Activated effector memory CD4-positive, alpha-beta T cell treated with Interleukin-2 at 50 U/mL for 16 hours (primary cell): Measurements from ENCODE around the gene TRAPPC2.
"Not testable (repeated sequence)": the region's sequence is repeated elsewhere in the genome, so short reads cannot be mapped to it uniquely, and the experiment has no call there.

ENCODE experiments used
- DNase-seq: peaks from one replicate; pipeline ENCODE4 v3.0.0-alpha.2; 2020

The TRAPPC2 gene

DNA sequence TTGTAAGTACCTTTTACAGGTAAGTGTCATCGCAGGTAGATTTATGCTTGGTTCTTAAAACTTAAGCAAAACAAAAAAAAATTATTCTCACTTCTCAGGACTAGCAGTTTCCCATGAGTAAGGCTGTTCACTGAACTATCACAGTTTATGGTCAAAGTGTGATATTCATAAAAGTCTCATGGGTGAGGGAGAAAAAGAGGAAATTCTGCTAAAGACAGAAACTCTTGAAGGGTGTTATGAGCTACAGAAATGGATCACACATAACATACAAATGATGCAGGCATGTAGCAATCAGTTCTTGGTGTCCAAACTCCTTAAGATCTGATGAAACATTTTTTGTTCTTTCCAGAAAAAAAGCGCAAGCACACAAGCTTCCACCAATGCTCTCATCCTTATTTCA is 37.0 kb downstream of the TRAPPC2 start:
- no peak for DNase-seq

DNA sequence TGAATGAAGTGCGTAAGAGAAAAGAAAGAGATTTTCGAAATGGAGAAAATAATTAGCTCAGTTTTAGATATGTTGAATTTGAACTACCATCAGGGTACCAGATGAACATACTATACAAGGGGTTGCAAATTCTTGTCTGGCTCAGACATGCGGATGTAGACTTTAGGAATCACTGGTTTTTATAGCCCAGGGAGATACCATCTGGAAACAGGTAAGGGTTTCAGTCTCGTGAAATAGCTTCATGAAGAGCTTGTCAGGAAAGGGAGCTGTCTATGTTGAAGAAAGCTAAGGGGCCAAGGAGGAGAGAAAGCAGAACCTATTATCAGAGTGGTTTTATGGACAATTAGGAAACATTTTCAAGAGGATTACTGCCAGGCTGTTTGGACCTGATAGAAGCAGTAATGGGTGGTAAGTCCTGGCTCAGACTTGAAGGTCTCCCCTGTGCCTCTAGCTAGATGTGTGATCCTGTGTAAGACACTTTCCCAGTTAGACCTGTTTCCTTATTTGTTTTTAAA is 38.8 kb downstream of the TRAPPC2 start:
- DNase-seq, result no peak

DNA sequence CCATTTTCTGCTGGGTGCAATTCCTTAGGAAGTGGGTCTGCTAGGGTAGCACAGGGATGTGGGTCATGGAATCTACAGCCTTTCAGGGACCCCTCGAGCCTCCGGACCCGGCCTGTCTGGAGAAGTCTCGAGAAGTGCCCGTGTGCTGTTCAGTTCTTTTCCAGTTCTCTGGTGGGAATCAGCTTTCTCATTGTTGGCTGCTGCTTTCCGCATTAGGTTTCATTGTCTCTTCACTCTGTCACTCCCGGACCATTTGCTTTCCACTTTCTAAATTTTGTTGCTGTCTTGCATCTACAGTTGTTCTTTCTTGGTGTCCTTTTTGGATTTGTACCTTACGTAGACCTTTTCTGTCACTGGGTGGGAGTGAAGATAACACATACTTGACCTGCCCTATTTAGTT is 39.4 kb downstream of the TRAPPC2 start:
- no peak for DNase-seq

DNA sequence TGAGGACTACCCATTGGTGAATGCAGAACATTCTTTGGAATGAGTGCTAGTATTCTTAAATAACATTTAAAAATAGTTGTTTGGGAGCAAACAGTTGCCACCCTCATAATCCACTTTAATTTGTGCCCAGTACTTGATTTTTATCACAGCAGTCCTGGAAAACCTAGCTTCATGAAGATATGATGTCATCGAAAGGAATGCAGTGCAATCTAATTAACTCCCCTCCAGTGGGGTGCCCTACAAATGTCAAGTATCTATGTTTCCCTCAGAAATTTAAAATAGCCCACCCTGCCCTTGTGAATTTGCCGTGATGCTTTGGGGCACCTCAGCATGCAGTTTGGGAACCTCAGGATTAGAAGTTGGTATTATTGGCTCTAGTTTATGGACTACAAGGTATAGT is 40.1 kb downstream of the TRAPPC2 start:
- DNase-seq, result no peak

DNA sequence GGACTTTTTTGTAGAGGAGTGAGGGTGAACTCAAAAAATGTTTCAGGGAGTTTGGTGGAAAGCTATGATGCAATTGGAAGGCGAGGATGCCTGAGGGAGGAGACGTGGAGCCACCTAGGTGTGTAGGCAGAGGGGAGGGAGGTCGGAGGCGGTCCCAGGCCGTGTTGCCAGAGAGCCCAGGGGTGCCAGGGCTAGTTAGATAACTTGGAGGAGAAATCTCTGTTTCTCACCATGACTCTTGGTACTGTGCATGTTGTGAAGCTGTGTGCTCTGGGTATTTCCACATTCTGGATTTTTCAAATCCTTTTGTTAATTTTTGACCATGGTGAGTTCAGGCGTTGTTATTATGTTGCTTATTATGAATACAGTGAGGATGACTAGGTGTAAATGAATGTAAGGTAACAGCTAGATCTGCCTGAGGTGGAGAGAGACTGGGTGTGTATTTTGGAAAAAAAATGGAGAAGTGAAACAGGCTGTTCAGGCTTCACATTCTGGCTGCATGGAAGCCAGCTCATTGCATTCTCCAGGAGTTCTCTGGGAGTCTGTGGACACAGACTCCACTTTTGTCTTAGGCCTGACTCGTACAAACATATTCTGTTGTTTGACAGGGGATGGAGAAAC is 41.0 kb downstream of the TRAPPC2 start:
- DNase-seq, result no peak

DNA sequence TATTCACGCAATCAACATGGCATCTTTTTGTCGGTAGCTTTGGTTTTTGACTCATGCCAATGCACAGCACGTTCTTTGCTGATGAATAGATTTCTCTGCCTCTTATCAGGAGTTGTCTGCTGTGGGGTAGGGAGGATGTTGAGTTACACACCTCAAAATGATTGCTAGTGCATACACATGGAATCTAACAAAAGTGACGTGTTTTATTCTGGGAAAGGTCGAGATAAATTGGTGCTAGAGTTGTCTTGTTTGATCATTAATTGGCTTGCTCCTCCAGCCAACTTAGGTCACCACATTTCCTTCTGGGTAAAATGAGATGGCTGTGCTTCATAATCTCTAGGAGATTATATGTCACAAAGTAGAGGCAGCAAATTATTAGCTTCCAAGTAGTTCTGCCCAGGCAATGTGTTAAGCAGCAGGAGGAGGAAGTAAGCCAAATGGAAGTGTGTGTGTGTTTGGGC is 41.6 kb downstream of the TRAPPC2 start:
- DNase-seq, result no peak

DNA sequence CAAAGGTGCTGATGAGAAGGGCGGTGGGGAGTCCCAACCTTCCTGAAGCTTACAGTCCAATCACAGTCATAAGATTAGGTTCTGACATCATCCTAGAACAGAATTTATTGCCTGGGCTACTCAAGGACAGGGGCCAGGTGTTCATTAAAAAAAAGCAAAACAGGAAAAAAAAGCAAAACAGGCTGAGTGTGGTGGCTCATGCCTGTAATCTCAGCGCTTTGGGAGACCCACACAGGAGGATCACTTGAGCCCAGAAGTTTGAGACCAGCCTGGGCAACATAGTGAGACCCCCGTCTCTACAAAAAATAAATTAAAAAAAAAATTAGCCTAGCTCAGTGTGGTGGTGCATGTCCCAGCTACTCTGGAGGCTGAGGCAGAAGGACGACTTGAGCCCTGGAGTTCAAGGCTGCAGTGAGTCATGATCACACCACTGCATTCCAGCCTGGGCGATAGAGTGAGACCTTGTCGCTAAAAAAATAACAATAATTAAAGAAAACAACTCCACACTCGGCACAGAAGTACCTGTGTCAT is 42.5 kb downstream of the TRAPPC2 start:
- no peak for DNase-seq

DNA sequence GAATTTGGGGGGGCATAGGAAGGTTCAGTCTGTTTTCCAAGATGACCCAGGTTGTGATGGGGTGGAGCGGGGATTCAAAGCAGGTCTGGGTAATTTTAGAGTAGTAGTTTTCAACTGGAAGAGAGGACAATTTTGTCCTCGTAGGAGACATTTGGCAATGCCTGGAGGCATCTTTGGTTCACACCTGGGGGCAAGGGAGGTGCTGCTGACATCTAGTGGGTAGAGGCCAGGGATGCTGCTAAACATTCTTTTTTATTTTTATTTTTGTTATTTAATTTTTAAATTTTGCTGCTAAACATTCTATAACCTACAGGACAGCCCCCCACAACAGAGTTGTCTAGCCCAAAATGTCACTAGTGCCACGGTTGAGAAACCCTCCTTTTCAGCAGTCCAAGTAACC is 43.6 kb downstream of the TRAPPC2 start:
- no peak for DNase-seq

DNA sequence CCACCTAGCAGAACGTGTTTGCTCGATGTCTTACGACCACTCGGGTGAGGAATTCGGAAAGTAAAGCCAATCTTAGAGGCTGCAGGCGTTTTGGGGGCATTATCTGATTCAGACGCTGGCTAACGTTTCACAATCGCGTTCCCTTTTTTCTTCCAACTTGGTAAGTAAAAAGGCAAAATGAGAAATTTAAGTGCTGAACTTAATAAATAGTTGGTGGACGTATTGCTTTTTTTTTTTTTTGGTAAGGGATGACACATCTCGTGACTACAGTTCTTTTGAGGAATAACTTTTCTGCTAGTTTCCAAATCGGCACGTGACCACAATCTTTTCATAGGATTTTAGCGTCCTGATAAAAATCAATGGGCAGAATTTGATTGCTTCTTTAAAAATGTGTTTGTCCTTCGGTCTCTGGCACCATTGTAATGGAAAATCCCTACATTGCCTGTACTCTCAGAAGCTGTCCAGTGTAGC is 44.6 kb downstream of the TRAPPC2 start:
- no peak for DNase-seq

DNA sequence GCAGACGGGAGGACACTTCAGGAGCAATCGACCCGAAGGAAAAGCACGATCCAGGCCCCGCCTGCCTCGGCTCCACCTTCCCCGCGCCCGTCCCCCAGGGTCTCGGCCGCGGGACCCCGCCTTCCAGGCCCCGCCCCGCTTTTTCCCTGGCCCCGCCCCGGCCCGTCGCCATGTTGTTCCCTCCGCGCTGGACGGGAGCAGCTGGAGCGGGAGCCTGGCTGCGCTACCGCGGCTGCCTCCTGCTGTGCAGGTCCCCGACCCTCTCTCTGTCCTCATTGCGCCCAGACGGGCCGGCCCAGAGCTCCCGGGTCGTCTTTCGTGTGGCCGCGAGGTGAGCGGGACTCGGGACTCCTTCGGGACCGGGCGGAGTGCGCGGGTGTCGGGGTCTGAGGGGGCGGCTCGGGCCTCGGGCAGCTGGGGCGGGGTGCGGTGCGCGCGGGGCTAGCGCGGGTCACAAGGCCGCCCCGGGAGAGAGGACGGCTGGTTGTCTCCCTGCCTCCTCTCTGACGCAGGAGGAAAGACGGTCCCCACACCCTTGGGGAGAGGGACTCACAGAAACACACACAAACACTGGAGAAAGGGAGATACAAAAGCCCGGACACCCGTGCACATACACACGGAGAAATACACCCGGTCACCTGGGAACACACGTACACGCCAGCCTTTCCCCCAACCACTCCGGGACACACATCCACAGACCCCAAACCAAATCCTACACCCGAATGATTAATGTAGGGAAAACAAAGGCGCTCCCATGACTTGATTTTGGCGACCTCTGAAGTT is 45.3 kb downstream of the TRAPPC2 start, which contains the start of gene RAB9A:
TSS of gene RAB9A (plus strand) at position 171 of the 783 bp plus-strand sequence. CDS start 19,619 bp downstream, outside the sequence.
- peak; percentile 68 for DNase-seq

DNA sequence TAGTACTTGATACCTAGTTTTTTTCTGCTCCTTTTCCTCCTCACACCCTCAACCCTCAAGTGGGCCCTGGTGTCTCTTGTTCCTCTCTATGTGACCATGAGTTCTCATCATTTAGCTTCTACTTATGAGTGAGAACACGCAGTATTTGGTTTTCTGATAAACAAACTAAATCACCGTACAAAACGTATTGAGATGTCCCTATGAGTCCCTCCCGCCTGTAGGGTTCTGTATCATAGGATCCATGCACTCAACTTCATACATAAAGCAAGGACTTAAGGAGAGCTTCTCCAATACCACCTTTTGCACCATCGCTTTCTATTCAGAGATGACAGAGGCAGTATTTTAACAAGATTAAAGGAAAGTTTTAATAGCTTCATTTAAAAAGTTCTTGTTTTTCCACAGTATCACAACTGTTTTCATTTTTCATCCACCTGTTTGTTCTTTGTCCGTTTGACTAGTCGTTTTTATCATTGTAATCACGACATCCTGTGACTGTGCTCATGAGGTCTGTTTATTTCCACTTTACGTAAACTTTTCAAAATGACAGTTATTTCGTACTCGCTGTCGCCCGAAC is 45.9 kb downstream of the TRAPPC2 start:
- no peak for DNase-seq

DNA sequence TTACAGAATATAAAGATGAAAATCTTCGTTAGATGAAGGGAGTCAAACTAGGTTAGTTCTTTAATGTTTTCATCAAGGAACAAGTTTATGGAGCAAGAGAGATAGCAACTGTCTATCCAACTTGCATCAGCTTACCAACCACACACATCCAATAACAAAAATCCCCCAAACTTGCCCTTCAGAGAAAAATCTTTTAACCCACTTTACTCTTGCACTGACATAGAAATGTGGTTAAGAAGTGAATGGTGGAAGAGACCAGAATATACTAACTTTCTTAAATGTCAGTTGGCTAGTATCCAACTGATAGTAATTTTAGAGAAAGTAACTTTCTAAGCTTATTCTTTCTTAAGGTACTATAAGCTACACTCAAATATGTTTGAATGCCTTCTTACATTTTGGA is 47.2 kb downstream of the TRAPPC2 start:
- DNase-seq, result no peak

DNA sequence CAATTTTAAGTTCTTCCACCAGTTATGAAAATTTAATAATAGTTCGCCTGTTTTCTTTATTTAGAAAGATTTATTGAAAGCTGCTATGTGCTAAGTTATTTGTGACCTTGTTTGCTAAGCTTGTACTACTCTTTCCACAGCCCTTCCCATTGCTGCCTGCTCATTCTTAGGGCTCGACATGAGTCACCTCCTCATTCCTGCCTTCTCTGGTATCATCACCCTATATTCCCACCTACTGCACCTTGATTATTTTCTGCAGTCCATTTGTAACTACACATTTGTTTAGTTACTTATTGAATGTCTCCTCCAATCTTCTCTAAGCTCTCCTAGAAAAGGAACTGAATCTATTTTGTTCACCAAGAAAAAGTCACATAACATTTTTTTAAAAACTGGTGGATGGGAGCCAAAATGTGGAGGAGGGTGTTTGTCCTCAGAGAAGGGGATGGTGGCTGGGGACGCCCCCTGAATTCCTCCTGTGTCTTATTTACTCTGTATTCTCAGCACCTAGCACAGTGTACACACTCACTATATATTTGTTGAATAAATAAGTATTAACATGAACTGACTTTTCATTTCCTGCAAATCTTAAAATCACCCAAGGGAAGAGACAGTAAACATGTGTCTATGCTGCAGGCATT is 49.2 kb downstream of the TRAPPC2 start:
- no peak for DNase-seq

DNA sequence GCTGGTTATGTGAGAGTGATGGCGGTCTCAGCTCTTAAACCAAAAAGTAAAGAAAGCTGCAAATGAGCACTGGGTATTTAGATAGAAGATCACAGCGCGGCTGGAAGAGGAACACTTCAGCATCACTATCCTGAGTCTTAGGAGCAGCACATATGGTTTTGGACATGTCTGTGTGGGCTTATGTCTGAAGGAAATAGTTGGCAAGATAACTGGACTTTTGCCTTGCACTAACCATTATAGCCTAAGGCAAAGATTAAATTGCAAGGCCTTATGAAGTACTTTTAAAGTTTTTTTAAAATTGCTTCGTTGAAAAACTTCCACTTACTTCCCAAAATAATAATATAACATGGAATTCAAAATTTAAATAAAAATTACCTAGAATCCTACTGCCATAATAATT is 50.1 kb downstream of the TRAPPC2 start:
- no peak for DNase-seq

DNA sequence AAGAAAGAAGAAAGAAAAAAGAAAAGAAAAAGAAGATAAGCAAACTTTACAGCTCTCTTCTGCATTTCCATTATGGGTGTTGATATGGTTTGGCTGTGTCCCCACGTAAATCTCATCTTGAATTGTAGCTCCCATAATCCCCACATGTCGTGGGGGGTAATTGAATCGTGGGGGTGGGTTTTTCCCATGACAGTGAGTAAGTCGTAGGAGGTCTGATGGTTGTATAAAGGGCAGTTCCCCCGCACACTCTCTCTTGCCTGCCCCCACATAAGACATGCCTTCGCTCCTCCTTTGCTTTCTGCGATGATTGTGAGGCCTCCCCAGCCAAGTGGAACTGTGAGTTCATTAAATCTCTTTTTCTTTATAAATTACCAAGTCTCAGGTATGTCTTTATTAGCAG is 52.8 kb downstream of the TRAPPC2 start:
- DNase-seq, result no peak

DNA sequence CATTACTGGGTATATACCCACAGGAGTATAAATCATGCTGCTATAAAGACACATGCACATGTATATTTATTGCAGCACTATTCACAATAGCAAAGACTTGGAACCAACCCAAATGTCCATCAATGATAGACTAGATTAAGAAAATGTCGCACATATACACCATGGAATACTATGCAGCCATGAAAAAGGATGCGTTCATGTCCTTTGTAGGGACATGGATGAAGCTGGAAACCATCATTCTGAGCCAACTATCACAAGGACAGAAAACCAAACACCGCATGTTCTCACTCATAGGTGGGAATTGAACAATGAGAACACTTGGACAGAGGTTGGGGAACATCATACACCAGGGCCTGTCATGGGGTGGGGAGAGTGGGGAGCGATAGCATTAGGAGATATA is 54.7 kb downstream of the TRAPPC2 start:
- DNase-seq, result not testable (repeated sequence)

DNA sequence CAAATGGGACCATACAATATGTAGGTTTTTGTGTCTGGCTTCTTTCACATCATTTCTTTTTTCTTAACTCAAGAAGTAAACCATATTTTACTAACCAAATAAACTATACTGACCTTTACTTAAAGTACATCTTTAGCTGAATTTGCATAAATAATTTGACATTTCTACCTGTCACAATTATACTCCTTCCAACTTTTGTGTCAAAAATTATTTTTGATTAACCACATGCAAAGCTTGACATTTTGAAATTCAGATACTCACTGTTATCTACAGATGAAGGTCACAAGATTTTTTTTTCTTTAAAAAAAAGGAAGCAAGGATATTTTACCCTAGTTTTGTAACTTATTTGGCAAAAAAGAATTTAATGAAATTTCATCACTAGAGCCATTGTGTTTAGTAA is 57.5 kb downstream of the TRAPPC2 start:
- no peak for DNase-seq

DNA sequence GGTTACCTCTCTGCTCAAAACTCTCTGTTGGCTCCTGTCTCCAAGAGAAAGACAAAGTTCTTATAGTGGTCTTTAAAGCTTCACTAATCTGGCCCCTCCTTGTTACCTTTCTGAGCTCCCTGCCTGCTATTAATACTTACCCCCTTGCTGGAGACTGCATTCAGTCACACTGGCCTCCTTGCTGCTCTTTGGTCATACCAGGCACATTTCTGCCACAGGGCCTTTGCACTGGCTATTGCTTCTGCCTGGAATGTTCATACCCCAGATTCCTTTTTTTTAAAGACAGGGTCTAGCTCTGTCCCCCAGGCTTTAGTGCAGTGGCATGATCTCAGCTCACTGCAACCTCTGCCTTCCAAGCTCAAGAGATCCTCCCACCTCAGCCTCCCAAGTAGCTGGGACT is 61.4 kb downstream of the TRAPPC2 start:
- no peak for DNase-seq

DNA sequence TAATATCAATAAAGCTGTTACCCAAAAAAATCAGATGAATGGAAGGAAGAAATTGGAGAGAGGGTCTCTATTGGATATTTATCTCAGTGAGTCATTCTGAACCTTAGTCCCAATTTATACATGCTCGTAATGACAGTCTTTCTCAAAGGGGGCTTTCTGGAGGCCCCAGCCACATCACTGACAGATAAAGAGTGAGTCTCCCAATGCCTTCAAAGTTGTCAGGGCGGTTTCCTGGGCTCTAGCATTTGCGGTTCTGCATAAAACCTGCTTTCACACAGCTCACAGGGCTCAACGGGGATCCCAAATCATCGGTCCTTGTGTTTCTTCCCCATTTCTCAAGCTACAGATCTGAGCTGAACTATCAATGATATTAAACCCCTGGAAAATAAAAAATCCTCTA is 64.2 kb downstream of the TRAPPC2 start:
- DNase-seq, result no peak

DNA sequence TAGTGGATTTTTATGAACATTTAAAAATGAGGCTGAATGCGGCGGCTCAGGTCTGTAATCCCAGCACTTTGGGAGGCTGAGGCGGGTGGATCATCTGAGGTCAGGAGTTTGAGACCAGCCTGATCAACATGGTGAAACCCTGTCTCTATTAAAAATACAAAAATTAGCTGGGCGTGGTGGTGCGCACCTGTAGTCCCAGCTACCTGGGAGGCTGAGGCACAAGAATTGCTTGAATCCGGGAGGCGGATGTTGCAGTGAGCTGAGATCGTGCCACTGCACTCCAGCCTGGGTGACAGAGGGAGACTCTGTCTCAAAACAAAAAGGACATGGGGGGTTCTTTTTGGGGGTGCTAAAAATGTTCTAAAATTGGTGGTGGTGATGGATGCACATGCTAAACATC is 64.7 kb downstream of the TRAPPC2 start:
- DNase-seq, result not testable (repeated sequence)

DNA sequence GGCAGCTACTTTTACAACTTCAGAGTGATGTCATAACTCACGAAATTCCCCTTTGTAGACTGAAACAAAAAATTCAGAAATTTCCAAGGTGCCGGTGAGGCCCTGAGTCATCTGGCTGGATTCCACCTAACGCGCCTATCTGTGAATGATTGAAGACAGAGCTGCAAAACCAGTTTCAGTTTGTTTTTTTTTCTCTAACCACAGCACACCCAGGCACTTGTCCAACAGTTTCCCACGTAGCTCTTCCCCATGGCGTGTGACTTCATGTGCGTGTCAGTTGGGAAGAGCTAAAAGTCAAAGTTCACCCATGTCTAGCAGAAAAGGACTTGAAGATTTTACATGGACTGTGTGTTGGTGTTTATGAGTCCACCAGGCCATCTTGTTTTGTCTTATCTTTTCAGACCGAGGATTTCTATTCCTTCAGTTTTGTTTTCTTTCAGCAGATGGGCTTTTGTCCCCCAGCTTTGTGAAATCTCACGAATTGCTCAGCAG is 65.1 kb downstream of the TRAPPC2 start:
- no peak for DNase-seq

DNA sequence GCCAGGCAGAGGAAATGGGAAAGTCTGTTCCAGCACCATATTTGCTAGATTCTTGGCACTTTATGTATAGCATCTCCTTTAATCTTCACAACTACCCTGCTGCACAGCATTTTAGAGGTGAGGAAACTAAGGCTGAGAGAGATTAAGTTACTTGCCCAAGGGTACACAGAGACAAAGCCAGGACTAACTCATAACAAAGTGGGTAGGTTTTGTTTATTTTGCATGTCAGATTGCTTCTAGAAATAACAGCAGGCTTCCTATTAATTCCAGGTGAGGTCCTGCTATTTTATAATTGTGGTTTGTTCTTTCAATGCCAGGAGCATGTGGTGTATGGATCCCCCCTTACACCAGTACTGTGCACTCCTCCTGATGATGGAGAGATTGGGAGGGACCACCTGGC is 66.5 kb downstream of the TRAPPC2 start:
- no peak for DNase-seq

DNA sequence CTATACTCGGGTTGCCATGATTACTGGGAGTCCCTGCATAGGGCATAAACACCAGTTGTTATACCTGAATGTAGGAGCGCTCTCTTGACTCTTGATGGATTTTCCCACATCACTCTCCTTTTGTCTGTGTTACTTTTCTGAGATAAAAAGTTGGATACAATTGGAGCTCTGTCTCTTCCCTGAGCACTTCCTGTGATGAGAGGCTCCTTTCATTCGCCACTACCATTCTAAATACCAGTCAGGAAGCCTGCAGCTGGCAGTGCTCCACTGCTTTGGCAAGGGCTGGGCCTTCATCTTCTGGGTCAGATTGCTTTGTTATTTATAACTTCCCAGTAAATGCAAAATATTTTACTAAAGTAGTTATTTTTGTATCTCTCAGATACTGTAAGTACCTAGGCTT is 67.6 kb downstream of the TRAPPC2 start:
- DNase-seq, result no peak
